GM20000 (cell line): Measurements from ENCODE around the gene BMF.
"Not testable (repeated sequence)": the region's sequence is repeated elsewhere in the genome, so short reads cannot be mapped to it uniquely, and the experiment has no call there.

ENCODE experiments used
- DNase-seq: peaks from one replicate; pipeline ENCODE4 v3.0.0; 2012; ENCODE audit warnings: low spot score
- TF ChIP-seq, protein P1 (sequence below): IDR thresholded peaks from 2 replicates; pipeline ENCODE4 v1.5.1; 2012; ENCODE audit warnings: mild to moderate bottlenecking, control low read depth; ENCODE audit errors: extremely low read depth, missing control alignments

BMF gene

DNA sequence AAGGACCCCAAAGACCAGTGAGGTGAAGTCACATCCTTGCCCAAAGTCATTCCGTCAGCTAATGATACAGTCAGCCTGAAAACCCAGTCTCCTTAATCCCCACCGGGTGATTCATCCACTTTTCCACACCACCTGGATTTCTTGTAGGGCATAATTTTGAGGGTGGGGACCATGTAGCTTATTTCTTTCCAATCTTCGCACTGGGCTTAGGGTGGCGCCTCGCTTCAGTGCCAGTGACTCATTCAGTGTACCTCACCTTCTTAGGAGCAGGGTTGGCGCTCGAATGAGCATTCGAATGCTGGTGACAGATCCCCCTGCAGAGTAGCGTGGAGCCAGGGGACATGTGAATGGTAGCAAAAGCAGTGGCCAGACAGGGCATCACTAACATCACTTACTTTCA is 24.0 kb downstream of the BMF start:
- no peak for DNase-seq
- TF ChIP-seq, protein P1, sequence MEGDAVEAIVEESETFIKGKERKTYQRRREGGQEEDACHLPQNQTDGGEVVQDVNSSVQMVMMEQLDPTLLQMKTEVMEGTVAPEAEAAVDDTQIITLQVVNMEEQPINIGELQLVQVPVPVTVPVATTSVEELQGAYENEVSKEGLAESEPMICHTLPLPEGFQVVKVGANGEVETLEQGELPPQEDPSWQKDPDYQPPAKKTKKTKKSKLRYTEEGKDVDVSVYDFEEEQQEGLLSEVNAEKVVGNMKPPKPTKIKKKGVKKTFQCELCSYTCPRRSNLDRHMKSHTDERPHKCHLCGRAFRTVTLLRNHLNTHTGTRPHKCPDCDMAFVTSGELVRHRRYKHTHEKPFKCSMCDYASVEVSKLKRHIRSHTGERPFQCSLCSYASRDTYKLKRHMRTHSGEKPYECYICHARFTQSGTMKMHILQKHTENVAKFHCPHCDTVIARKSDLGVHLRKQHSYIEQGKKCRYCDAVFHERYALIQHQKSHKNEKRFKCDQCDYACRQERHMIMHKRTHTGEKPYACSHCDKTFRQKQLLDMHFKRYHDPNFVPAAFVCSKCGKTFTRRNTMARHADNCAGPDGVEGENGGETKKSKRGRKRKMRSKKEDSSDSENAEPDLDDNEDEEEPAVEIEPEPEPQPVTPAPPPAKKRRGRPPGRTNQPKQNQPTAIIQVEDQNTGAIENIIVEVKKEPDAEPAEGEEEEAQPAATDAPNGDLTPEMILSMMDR: no peak

DNA sequence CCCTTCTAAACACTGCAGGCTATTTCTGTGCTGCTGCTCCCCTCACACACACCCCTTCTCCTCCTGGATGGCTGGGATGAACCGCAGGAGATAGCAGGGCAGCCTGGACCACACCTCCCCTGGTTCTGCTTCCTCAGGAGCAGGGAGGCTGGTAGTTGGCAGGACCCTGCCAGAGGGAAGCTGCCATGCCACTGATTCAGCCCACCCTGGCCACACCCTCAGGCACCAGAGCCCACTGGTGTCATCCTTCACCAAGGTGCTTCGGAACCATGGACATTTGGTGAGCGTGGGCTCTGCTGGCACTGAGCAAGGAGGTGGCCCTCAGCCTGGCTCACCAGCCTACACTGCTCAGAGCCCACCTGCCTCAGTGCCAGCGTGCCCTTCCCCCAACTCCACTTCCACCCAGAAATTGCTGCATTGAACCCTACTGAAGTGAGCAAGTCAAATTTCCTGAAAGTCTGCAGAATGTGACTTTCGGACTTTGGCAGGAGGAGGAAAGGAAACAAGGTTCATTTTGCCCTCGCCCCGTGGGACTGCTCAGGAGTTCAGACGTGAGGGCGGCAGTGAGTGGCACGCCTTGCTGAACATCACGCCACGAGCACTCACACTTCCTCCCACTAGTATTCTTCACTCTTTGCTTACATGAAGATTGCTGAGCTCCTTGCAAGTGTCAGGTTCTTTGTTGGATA is 26.3 kb downstream of the BMF start:
- DNase-seq: no peak
- TF ChIP-seq, protein P1: no peak

DNA sequence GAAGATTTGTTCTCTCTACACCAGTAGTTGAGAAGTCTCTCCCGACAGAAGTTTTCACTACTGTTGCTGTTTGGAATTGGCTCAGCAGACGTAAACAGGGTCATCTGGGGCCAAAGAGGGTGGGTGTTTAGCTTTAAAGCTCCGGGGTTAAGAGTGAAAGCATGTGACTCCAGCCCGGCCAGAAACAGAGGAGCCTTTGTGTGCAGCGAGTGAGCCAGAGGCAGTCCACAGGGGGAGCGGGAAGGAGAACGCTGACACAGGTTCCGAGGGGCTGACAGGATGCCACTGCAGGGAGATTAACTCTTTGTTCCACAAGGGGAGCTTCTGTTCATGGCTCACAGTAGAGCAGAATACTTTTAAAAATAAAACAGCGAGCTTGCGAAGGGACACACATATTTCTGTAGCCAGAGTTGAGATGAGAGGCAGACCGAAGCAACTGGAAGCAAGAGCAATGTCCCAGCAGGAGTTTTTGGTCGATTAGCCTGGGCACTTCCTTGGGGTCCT is 26.9 kb downstream of the BMF start:
- no peak for DNase-seq
- TF ChIP-seq, protein P1: no peak

DNA sequence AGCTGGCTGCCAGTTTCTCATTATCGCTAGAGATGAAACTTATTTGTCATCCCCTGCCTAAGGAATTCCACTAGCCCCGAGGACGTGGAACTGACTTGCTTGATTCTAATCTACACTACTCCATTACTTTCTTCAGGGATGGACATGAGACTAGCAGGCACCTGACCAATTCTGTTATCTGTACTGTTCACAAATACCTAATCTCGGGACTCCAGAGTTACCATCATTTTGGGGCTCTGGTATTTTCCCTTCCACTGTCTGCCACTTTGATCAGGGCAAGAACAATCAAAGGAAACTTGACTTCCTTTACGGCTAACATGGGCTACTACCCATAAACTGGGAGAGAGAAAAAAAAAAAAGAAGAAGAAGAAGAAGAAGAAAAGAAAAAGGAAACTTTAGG is 27.8 kb downstream of the BMF start:
- no peak for DNase-seq
- TF ChIP-seq, protein P1: no peak

DNA sequence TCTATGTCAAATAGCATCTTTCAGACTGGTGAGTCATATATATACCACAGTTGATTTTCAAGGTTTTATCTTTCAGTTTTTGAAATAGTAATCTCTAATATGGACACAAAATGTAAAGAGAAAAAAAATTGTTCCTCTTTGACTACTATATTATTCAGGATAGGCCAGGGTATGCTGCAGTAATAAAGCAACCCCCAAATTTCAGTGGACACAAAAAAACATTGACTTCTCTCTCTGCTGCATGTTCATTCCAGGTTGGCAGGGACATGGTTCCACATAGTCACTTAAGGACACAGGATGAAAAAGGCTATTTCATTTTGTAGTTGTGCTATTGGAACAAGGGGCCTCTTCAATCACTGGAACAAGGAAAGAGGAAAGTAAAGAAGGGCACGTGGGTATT is 28.6 kb downstream of the BMF start:
- TF ChIP-seq, protein P1: no peak
- no peak for DNase-seq

DNA sequence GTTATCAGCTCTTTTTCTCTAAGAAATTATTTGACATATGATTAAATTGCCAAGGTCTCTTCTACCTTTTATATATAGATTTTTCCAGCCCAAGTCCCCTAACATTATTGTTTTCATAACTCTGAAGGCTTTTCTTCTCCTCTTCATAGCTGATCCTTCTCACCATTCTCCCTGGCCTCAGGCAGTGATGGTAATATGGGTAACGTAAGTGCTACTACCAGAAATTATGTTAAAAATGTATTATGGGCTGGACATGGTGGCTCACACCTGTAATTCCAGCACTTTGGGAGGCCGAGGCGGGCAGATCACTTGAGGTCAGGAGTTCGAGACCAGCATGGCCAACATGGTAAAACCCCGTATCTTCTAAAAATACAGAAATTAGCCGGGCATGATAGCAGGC is 29.2 kb downstream of the BMF start:
- DNase-seq: no peak
- TF ChIP-seq, protein P1: no peak

DNA sequence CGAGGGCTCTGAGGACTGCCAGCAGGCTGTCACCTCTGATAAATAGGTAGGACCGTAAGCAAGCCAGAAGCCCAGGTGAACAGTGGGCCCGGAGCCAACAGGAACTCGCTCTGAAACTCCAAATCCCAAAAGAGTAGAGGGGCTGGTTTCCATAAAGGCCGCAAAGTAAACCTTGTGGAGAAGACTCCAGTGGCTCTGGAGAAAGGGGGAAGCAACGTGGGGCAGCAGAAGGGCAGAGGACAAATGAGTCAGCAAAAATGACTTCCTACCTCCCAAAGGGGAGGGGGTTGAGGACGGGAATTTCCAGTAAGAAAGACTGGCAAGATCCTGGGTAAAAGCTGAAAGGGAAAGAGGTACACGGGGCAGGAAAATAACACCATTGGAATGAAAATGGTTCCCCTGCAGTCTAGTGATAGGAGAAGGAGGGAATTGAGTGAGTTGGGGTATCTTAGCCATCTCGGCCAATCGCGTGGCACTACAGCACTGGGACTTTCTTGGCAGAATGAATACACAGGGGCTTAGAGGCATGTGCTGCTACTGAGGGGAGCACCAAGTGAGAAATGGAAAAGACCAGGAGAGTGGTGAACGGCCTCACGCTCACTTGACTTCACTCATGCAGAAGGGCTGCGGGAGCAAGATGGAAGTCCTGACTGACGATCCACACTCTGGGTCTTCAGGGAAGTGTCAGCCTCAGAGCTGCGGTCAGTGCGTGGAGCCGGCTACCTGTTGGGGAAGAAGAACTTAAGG is 33.2 kb downstream of the BMF start:
- no peak for DNase-seq
- TF ChIP-seq, protein P1: no peak

DNA sequence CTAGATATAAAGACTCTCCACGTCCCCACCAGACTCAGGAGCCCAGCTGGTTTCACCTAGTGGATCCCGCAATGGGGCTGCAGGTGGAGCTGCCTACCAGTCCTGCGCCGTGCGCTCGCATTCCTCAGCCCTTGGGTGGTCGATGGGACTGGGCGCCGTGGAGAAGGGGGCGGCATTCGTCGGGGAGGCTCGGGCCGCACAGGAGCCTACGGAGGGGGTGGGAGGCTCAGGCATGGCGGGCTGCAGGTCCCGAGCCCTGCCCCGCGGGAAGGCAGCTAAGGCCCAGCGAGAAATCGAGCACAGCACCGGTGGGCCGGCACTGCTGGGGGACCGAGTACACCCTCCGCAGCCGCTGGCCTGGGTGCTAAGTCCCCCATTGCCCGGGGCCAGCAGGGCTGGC is 34.0 kb downstream of the BMF start:
- not testable (repeated sequence) for DNase-seq

DNA sequence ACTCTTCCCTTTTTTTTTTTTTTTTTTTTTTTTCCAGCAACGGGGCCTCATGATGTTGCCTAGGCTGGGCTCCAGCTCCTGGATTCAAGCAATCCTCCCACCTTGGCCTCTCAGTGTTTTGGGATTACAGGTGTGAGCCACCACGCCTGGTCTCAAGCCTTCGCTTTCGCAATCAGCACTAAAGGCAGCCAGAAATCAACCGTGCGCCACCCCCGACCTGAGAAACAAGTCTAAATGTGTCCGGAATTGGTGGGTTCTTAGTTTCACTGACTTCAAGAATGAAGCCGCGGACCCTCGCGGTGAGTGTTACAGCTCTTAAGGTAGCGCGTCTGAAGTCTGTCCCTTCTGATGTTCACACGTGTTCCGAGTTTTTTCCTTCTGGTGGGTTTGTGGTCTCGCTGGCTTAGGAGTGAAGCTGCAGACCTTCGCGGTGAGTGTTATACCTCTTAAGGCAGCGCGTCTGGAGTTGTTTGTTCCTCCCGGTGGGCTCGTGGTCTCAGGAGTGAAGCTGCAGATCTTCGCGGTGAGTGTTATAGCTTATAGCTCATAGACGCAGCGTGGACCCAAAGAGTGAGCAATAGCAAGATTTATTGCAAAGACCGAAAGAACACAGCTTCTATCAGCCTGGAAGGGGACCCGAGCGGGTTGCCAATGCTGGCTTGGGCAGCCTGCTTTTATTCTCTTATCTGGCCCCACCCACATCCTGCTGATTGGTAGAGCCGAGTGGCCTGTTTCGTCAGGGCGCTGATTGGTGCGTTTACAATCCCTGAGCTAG is 34.8 kb downstream of the BMF start:
- not testable (repeated sequence) for DNase-seq
